LNCAP (cell line): Measurements from ENCODE around the gene TMEM117.

Experiments used
- CTCF ChIP-seq: fragments of 450-650 bp; IDR thresholded peaks from 2 replicates; pipeline ENCODE4 v1.5.1; 2017; ENCODE audit warnings: mild to moderate bottlenecking

TMEM117 gene

GRCh38 chr12:44299524-44299923 lies 463.6 kb downstream of the TMEM117 start:
- TF ChIP-seq CTCF: no peak

GRCh38 chr12:44307506-44308168 lies 471.8 kb downstream of the TMEM117 start:
- TF ChIP-seq CTCF: no peak

DNA sequence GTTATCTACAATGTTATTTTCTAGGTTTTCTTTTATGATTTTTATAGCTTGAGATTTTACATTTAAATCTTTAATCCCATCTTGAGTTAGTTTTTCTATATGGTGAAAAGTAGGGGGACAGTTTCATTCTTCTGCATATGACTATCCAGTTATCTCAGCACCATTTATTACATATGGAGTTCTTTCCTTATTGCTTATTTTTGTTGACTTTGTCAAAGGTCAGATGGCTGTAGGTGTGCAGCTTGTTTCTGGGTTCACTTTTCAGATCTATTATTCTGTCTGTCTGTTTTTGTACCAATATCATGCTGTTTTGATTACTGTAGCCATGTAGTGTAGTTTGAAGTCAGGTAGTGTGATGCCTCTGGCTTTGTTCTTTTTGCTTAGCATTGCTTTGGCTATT lies 477.3 kb downstream of the TMEM117 start:
- TF ChIP-seq CTCF: no peak

- no peak for TF ChIP-seq CTCF
Observed at GRCh38 chr12:44314007-44314500, 478.2 kb downstream of the TMEM117 start.

- TF ChIP-seq CTCF: peak; percentile 61
Observed at GRCh38 chr12:44317651-44318126, 481.8 kb downstream of the TMEM117 start.

DNA sequence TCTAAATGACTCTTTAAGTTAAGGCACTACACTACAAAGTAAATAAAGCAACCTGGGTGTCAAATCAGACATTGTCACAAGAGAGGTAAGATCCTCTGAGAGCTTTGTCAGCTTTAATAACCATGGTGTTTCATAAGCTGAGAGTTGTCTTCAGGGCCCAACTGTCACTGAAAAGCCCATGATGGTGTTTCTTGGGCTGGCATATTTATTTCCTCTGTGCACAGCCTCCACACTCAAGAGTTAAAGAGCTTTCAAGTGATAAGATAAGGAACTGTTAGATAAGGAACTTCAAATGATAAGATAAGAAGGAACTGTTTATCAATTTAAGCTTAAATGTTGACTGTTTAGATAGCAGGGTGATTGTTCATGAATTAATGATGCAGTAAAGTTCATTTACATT lies 495.4 kb downstream of the TMEM117 start:
- no peak for TF ChIP-seq CTCF

- no peak for TF ChIP-seq CTCF
Observed at GRCh38 chr12:44334347-44334746, 498.5 kb downstream of the TMEM117 start.
